ENCODE data around the gene PRRC2A.

The PRRC2A gene

DNA sequence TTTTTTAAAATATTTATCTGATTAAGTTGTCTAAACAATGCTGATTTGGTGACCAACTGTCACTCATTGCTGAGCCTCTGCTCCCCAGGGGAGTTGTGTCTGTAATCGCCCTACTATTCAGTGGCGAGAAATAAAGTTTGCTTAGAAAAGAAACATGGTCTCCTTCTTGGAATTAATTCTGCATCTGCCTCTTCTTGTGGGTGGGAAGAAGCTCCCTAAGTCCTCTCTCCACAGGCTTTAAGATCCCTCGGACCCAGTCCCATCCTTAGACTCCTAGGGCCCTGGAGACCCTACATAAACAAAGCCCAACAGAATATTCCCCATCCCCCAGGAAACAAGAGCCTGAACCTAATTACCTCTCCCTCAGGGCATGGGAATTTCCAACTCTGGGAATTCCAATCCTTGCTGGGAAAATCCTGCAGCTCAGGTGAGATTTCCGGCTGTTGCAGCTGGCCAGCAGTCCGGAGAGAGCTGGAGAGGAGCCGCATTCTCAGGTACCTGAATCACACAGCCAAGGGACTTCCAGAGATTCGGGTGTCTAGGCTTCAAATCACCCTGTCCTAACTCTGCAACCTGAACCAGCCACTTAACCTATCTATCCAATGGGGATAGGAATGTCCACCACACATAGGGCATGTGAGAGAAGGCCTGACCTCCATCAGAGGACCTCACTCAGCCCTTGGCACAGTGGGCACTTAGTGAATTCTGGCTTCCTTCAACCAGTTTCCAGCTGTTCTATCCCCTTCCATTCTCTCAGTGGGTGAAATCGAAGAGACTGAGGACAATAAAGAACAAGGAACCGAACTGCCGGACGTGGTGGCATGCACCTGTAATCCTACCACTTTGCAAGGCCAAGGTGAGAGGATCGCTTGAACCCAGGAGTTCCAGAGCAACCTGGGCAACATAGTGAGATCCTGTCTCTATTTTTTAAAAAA lies 42.1 kb upstream of the PRRC2A start:
- Histone ChIP-seq H3K4me1 (ENCODE audit: control insufficient read depth, insufficient read depth, low read length, poor library complexity, severe bottlenecking) (peaks cover 15% of the 10 kb centered on the region), H3K27ac (ENCODE audit: low read depth, low read length, severe bottlenecking) (no peak overlapping the region)
- 88 to 91% methylated on average over 9 to 11 of the region's 12 CpGs for WGBS, 2 experiments (ENCODE audit: insufficient coverage in 2 of 2)

GRCh38 chr6:31579119-31579505 lies 41.4 kb upstream of the PRRC2A start:
- no peak overlapping the region for H3K4me3 ChIP-seq (ENCODE audit: extremely low read depth, insufficient read depth, low read length, poor library complexity, severe bottlenecking)
- no peaks in the 10 kb centered on the region for H3K36me3 ChIP-seq (ENCODE audit: control insufficient read depth, insufficient read depth, low read length)
- WGBS, 2 experiments (ENCODE audit: insufficient coverage in 2 of 2), result 95 to 96% methylated on average over 3 of the region's 3 CpGs
- no peaks in the 10 kb centered on the region for H3K9me3 ChIP-seq (ENCODE audit: control insufficient read depth, low read length)
- no peak overlapping the region for H3K27ac ChIP-seq (ENCODE audit: low read depth, low read length, severe bottlenecking)
- H3K4me1 ChIP-seq (ENCODE audit: control insufficient read depth, insufficient read depth, low read length, poor library complexity, severe bottlenecking), result peaks cover 14% of the 10 kb centered on the region

More for the DNA sequence above, 42.1 kb upstream of the PRRC2A start:
- H3K4me3 ChIP-seq (ENCODE audit: extremely low read depth, insufficient read depth, low read length, poor library complexity, severe bottlenecking), result no peak overlapping the region
- H3K9me3 ChIP-seq (ENCODE audit: control insufficient read depth, low read length), result no peaks in the 10 kb centered on the region
- no peaks in the 10 kb centered on the region for H3K36me3 ChIP-seq (ENCODE audit: control insufficient read depth, insufficient read depth, low read length)

GRCh38 chr6:31579546-31580437 lies 40.7 kb upstream of the PRRC2A start:
- Histone ChIP-seq H3K9me3 (ENCODE audit: control insufficient read depth, low read length) (no peaks in the 10 kb centered on the region), H3K27ac (ENCODE audit: low read depth, low read length, severe bottlenecking) (no peak overlapping the region), H3K36me3 (ENCODE audit: control insufficient read depth, insufficient read depth, low read length) (no peaks in the 10 kb centered on the region), H3K4me3 (ENCODE audit: extremely low read depth, insufficient read depth, low read length, poor library complexity, severe bottlenecking) (no peak overlapping the region), H3K4me1 (ENCODE audit: control insufficient read depth, insufficient read depth, low read length, poor library complexity, severe bottlenecking) (peaks cover 14% of the 10 kb centered on the region)
- 84 to 100% methylated on average over 4 of the region's 8 CpGs for WGBS, 2 experiments (ENCODE audit: insufficient coverage in 2 of 2)

DNA sequence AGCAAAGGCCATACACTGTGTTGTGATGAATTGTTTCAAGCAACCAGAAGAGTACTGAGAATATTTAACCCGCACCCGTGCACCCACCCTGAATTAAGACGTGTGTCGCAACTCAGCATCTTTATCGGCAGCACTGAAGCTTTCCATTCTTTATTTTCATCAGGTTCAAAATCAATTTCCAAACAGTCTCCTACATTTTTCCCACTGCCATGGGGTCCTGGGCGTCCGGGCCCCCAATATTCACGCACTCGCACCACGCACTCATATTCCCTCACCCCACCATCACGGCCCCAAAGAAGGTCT lies 40.1 kb upstream of the PRRC2A start:
- H3K9me3 ChIP-seq (ENCODE audit: control insufficient read depth, low read length), result no peaks in the 10 kb centered on the region
- no peak overlapping the region for H3K27ac ChIP-seq (ENCODE audit: low read depth, low read length, severe bottlenecking)
- peak overlapping the region; percentile 70 for H3K4me3 ChIP-seq (ENCODE audit: extremely low read depth, insufficient read depth, low read length, poor library complexity, severe bottlenecking)
- peaks cover 14% of the 10 kb centered on the region for H3K4me1 ChIP-seq (ENCODE audit: control insufficient read depth, insufficient read depth, low read length, poor library complexity, severe bottlenecking)
- 76 to 96% methylated on average over 8 to 11 of the region's 11 CpGs for WGBS, 2 experiments (ENCODE audit: insufficient coverage in 2 of 2)
- no peaks in the 10 kb centered on the region for H3K36me3 ChIP-seq (ENCODE audit: control insufficient read depth, insufficient read depth, low read length)

- 1% methylated on average over 50 to 56 of the region's 62 CpGs for WGBS, 2 experiments (ENCODE audit: insufficient coverage in 2 of 2)
- peak overlapping the region; percentile 70 for H3K4me3 ChIP-seq (ENCODE audit: extremely low read depth, insufficient read depth, low read length, poor library complexity, severe bottlenecking)
- H3K36me3 ChIP-seq (ENCODE audit: control insufficient read depth, insufficient read depth, low read length), result no peaks in the 10 kb centered on the region
- H3K4me1 ChIP-seq (ENCODE audit: control insufficient read depth, insufficient read depth, low read length, poor library complexity, severe bottlenecking), result peaks cover 15% of the 10 kb centered on the region
- no peaks in the 10 kb centered on the region for H3K9me3 ChIP-seq (ENCODE audit: control insufficient read depth, low read length)
- no peak overlapping the region for H3K27ac ChIP-seq (ENCODE audit: low read depth, low read length, severe bottlenecking)
Observed at GRCh38 chr6:31580807-31581433, 39.6 kb upstream of the PRRC2A start.

DNA sequence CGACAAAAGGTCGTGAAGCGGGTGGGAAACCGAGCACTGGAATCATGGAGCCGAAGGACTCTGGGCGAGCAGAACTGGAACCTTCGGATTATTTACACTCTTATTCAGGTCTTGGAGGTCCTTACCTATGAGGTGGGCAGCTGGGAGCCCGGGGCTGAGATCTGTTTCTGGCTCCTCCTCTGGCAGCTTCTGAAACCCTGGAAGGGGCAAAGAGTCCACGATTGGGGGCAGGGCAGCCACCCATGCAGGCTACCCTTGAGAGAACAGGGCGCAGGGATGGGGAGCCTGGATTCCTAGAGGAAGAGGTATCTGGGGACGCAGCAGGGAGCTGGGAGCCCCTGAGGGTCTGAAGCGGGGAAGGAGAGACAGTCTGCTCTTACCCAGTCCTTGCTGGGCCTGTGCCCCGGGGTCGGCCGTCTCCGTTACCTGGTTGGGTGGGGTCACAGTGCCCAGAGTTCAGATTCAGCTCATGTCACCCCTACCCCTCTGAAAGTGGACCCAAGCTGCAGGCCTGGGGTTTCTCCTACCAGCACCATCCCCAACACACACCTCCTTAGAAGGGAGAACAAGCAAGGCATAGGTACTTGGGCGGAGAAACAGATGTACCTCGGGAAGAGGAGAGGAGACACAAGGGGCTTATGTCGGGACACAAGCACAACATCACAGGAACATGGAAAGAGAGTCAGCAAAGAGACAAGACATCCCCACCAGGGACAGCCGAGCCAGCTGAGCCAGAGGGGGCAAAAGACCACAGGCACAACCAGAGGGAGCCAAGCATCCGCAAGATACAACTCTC lies 38.9 kb upstream of the PRRC2A start:
- H3K9me3 ChIP-seq (ENCODE audit: control insufficient read depth, low read length), result no peaks in the 10 kb centered on the region
- H3K4me3 ChIP-seq (ENCODE audit: extremely low read depth, insufficient read depth, low read length, poor library complexity, severe bottlenecking), result peak overlapping the region; percentile 70
- peaks cover 15% of the 10 kb centered on the region for H3K4me1 ChIP-seq (ENCODE audit: control insufficient read depth, insufficient read depth, low read length, poor library complexity, severe bottlenecking)
- H3K27ac ChIP-seq (ENCODE audit: low read depth, low read length, severe bottlenecking), result no peak overlapping the region
- WGBS, 2 experiments (ENCODE audit: insufficient coverage in 2 of 2), result 27 to 38% methylated on average over 13 to 19 of the region's 21 CpGs
- no peaks in the 10 kb centered on the region for H3K36me3 ChIP-seq (ENCODE audit: control insufficient read depth, insufficient read depth, low read length)

DNA sequence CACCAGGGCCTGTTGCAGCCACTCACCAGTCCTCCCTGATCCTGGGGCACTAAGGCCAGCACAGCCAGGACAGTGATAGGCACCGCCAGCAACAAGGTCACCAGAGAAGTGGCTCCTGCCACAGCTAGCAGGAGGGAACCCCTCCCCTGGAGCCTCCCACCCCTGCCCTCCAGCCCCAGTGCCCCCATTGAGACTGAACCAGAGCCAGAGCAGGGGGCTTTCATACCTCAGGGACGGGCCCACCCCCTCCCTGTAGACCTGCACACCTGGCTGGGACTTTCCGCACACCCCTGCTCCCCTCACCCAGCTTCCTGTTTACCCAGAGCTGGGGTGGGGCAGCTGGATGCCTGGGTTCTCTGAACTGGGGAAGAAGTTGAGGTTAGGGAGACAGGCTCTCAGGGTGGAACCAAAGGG lies 38.3 kb upstream of the PRRC2A start, which contains the start of gene LTB:
Gene LTB, minus strand, starts transcription at position 195 of the 414 bp plus-strand sequence. Its CDS starts 7 bp downstream, at position 188.
- Histone ChIP-seq H3K36me3 (ENCODE audit: control insufficient read depth, insufficient read depth, low read length) (no peaks in the 10 kb centered on the region), H3K4me3 (ENCODE audit: extremely low read depth, insufficient read depth, low read length, poor library complexity, severe bottlenecking) (peak within 1 kb of the TSS; percentile 70), H3K27ac (ENCODE audit: low read depth, low read length, severe bottlenecking) (no peak within 1 kb of the TSS), H3K9me3 (ENCODE audit: control insufficient read depth, low read length) (no peaks in the 10 kb centered on the region), H3K4me1 (ENCODE audit: control insufficient read depth, insufficient read depth, low read length, poor library complexity, severe bottlenecking) (peaks cover 15% of the 10 kb centered on the region)
- 69 to 100% methylated on average over 1 to 2 of the region's 3 CpGs for whole genome bisulfite sequencing, 2 experiments (ENCODE audit: insufficient coverage in 2 of 2)

DNA sequence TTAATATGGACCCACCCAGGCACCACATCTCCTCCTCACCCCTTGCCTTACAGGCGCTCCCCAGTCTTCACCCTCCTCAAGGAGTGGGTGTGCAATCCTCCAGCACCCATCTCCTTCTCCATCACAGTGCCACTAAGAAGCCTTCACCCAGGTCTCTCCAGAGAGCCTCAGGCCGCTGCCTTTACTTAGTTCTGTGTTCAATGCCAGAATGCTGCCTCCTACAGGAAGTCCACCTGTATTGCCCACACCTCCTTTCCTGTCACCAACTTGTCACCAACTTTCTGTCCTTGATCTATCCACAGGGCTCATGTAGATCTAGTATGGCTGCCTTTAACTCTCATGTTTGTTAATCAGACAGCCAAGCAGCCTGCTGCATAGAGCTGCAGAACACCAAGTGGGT lies 35.0 kb upstream of the PRRC2A start:
- Histone ChIP-seq H3K4me1 (ENCODE audit: control insufficient read depth, insufficient read depth, low read length, poor library complexity, severe bottlenecking) (peaks cover 14% of the 10 kb centered on the region), H3K9me3 (ENCODE audit: control insufficient read depth, low read length) (no peaks in the 10 kb centered on the region), H3K27ac (ENCODE audit: low read depth, low read length, severe bottlenecking) (no peak overlapping the region), H3K4me3 (ENCODE audit: extremely low read depth, insufficient read depth, low read length, poor library complexity, severe bottlenecking) (no peak overlapping the region), H3K36me3 (ENCODE audit: control insufficient read depth, insufficient read depth, low read length) (no peaks in the 10 kb centered on the region)
- 60 to 67% methylated on average over 2 of the region's 2 CpGs for WGBS, 2 experiments (ENCODE audit: insufficient coverage in 2 of 2)

- 83% methylated on average over 1 of the region's 1 CpG; no CpG with 5 or more reads in 1 of the 2 experiments for WGBS, 2 experiments (ENCODE audit: insufficient coverage in 2 of 2)
- Histone ChIP-seq H3K27ac (ENCODE audit: low read depth, low read length, severe bottlenecking) (no peak within 1 kb of the TSS), H3K4me3 (ENCODE audit: extremely low read depth, insufficient read depth, low read length, poor library complexity, severe bottlenecking) (no peak within 1 kb of the TSS), H3K9me3 (ENCODE audit: control insufficient read depth, low read length) (no peaks in the 10 kb centered on the region), H3K4me1 (ENCODE audit: control insufficient read depth, insufficient read depth, low read length, poor library complexity, severe bottlenecking) (peaks cover 14% of the 10 kb centered on the region), H3K36me3 (ENCODE audit: control insufficient read depth, insufficient read depth, low read length) (no peaks in the 10 kb centered on the region)
Observed at GRCh38 chr6:31586008-31586407, 34.5 kb upstream of the PRRC2A start, which contains the start of gene LST1. TSS of gene LST1 (plus strand) at chr6:31586277. CDS start at chr6:31587300, 1,023 bp downstream.
